ENCODE measurements around the gene PRICKLE3. TPM values are rescaled to one million over a fixed set of nuclear protein-coding genes. Genes with fewer than 3 reads are reported as not detected.
A peak's percentile ranks its signal among the peaks of the same experiment; 100 is the strongest.
"Not testable (repeated sequence)": the region's sequence is repeated elsewhere in the genome, so short reads cannot be mapped to it uniquely, and the experiment has no call there.

Gene PRICKLE3
- polyA plus RNA-seq, 4 donors, result 2.5 to 6.2 (median 4.6) TPM

DNA sequence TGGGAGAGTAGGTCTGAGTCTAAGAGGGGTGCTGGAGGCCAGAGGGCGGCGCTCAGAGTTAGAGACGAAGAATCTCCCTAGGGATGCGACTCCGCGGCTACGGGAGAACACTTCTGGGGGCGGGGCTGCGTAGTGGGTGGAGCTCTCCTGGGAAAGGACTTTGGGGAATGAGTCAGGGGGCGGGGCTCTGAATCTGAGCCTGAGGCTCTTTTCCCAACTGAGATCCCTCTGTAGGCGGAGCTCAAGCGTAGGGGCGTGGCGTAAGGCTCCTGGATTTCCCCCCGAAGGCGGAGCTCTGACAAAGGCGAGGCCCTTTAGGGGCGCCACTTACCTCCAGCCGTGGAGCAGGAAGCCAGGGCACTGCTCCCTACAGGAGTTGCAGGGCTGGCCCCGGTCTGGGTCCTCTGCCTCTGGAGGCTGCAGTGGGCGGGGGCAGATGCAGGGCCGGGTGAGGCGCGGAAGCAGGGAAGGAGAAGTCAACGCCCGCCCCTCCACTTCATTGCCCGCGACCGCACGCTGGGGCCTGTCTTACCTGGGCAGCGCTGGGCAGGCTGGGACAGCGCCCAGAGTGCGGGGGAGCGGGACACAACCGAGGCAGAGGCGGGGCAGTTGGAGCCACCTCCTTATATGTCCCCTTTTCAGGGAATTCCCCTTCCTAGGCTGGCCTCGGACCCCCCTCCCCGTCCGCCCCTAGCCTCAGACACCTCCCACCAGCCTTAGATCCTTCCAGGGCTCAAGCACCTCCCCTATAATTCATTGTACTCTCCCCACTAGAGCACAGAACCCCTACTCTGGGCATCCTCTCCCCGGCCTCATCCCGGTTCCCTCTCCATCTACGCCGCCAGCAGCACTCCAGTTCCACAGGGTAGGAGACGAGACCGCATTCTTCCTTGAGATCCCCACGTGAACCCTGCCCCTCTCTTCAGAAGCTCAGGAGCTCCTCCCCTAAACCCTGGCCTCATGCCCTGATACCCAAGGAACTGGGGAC lies 1.6 kb downstream of the PRICKLE3 start:
- peak; percentile 46 to 73 (median 69) for DNase-seq (ENCODE audit: low read depth in 4 of 4, low spot score in 3 of 4)

DNA sequence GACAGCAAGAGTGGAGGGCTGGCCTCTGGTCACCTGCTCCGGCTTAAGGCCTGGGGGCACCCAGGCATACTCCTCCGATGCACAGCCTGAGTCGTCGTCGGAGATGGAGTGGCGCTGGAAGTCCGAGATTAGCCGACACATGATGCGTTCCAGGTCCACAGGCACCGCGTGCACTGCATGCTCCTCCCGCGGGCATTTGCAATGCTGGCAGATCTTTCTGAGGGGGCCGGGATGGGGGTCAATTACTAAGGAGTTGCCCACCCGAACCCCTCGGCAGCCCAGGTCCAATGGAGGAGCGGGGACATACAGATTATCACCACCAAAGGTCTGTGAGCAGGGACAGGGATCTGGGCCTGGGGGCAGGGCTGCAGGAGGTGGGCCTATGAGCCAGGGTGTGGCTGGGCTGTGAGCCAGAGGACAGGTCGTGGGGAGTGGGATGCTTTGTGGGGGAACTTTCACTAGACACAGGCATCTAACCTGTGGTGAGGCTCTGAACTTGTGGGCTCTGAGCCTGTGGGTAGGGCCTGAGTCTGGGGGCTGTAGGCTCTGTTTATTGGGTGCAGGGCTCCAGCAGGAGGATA lies 2.4 kb downstream of the PRICKLE3 start:
- DNase-seq (ENCODE audit: low read depth in 4 of 4, low spot score in 3 of 4), result no peak

- no peak for DNase-seq (ENCODE audit: low read depth in 4 of 4, low spot score in 3 of 4)
Observed at GRCh38 chrX:49179358-49179757, 6.8 kb downstream of the PRICKLE3 start.

DNA sequence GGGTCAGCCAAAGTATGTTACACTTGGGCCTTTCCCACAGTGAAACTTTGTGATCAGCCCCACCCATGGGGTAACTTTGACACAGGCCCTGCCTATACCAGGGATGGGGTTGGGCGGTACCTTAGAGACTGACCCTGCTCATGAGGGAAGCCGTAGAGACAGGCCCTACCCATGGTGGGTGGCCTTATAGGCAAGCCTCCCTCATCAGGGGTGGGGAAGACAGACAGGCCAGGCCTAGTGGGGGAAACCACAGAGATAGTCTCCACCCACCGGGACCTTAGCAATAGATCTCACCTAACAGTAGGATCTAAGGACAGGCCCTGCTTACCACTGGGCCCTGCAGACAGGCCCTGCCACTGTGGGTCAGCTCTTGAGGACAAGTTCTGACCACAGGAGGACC lies 7.6 kb downstream of the PRICKLE3 start:
- no peak for DNase-seq (ENCODE audit: low read depth in 4 of 4, low spot score in 3 of 4)

DNA sequence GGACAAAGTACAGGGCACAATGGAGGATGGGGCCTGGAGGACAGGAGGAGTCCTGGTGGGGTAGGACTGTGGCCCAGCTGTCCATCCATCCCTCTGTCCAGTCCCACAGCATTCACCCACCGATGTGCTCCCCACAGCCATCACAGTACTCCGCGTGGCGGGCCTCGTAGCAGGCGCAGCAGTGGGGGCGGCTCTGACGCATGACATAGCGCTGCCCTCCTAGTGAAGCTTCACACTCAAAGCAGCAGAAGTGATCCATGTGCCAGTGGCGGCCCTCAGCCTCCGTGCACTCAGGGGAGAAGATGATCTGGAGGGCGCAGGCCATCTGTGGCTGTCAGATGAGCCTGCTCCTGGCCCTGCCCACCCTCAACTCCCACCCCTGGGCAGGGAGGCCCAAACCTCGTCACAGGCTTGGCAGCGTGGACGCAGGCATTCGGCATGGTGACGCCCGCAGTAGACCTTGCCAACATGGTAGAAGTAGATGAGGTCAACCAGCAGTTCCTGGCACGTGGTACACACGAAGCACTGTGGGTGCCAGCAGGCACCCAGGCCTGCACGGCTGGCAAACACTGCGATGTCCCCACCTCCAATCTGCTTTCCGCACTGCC lies 8.2 kb downstream of the PRICKLE3 start:
- DNase-seq (ENCODE audit: low read depth in 4 of 4, low spot score in 3 of 4), result no peak

DNA sequence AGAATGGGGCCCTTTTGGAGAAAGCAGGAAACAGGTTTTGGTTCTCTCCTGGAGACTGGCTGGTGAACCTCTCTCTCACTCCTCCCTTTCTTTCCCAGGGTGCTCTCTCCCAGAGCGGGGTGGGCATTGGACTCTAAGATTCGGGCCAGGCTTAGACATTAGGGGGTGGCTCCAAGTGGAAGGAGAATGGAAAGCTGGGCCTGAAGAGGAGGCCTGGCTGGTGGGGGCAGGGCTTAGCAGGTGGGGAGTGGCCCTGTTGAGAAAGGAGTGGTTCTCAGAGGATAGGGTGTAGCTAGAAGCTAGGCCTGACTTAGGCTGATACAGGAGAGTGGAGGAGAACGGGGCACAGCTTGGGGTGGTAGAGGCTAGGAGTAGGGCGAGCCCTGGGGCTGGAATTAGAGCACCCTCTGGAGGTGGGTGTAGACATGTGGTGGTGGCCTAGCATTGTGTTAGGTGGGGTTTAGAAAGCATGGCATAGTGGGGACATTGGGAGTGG lies 8.8 kb downstream of the PRICKLE3 start:
- DNase-seq (ENCODE audit: low read depth in 4 of 4, low spot score in 3 of 4), result no peak

DNA sequence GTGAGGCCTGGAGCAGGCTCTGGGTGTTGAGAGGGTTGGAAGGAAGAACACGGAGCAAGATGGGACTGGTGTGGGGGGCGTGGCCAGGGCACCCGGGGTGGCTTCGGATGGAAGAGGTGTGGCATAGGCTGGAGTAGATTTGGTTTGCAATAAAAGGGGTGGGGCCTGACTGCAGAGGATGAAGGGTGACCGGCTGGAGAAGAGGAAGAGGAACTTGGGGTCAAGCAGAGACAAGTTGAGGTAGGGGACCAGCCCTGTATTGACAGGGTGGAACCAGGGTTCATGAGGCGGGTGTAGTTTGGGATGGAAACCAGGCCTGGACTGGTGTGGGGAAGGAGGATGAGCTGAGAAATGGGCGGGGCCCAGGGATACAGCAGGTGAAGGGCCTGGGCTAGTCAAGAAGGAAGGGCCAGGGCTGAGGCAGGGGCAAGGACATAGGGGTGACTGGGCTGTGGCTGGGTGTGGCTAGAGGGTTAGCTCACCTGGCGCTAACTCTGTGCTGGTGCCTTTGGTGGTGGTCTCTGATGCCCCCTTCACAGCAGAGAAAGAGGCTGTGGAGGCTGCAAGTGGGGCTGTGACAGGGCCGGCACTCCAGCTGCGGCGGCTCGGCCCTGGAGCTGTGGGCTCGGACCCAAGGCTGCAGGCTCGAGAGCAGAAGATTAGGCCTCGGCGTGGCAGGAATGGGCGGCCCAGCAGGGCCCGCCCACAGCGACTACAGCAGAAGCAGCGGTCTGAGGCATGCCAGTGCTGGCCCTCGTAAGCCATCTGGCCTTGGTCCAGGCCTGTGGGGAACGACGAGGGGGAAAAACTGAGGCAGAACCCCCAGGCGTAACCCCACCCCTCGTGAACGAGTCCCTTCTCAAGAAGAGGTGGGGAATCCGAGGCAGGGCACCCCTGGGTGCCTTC lies 9.5 kb downstream of the PRICKLE3 start:
- no peak for DNase-seq (ENCODE audit: low read depth in 4 of 4, low spot score in 3 of 4)

GRCh38 chrX:49175435-49176274 lies 10.5 kb downstream of the PRICKLE3 start:
- DNase-seq (ENCODE audit: low read depth in 4 of 4, low spot score in 3 of 4), result no peak

GRCh38 chrX:49174723-49175122 lies 11.4 kb downstream of the PRICKLE3 start:
- no peak for DNase-seq (ENCODE audit: low read depth in 4 of 4, low spot score in 3 of 4)

DNA sequence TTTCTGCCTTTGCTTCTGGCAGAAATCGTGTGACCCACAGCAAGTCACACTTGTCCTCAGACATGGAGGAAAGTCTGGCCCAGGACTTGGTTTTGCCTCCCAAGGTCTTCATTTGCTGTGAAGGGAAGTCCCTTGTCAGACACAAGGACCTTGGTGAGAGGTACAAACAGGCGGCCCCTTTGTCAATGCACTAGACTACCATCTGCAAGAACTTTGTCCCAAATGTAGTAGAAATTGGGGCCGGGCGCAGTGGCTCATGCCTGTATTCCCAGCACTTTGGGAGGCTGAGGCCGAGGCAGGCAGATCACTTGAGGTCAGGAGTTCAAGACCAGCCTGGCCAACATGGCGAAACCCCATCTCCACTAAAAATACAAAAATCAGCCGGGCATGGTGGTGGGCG lies 12.6 kb downstream of the PRICKLE3 start:
- DNase-seq (ENCODE audit: low read depth in 4 of 4, low spot score in 3 of 4), result not testable (repeated sequence)

GRCh38 chrX:49172280-49172780 lies 13.8 kb downstream of the PRICKLE3 start:
- no peak for DNase-seq (ENCODE audit: low read depth in 4 of 4, low spot score in 3 of 4)

DNA sequence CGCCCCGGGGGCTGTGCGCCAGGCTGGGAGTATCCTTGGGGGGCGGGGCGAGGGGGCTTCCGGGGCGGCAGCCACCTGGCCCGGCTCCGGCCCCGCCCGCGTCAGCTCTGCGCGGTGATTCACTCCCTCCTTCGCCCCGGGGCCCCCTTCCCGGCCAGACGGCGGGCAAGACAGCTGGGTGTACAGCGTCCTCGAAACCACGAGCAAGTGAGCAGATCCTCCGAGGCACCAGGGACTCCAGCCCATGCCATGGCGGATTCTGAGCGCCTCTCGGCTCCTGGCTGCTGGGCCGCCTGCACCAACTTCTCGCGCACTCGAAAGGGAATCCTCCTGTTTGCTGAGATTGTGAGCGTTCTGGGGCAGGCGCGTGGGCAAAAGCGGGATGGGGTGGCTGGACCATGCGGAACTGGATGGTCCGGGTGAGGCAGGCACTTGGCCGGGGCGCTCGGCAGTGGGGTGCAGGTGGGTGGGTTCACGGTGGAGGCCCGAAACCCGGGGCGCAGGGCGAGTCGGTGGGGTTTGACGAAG lies 14.4 kb downstream of the PRICKLE3 start, which contains the start of gene PLP2:
Gene PLP2 (plus strand): TSS at position 147 of the 528 bp plus-strand sequence. CDS start 103 bp downstream, at position 250.
- DNase-seq (ENCODE audit: low read depth in 4 of 4, low spot score in 3 of 4), result no peak

- no peak for DNase-seq (ENCODE audit: low read depth in 4 of 4, low spot score in 3 of 4)
Observed at GRCh38 chrX:49167740-49168108, 18.4 kb downstream of the PRICKLE3 start.

- no peak for DNase-seq (ENCODE audit: low read depth in 4 of 4, low spot score in 3 of 4)
Observed at GRCh38 chrX:49166914-49167739, 19.0 kb downstream of the PRICKLE3 start.

DNA sequence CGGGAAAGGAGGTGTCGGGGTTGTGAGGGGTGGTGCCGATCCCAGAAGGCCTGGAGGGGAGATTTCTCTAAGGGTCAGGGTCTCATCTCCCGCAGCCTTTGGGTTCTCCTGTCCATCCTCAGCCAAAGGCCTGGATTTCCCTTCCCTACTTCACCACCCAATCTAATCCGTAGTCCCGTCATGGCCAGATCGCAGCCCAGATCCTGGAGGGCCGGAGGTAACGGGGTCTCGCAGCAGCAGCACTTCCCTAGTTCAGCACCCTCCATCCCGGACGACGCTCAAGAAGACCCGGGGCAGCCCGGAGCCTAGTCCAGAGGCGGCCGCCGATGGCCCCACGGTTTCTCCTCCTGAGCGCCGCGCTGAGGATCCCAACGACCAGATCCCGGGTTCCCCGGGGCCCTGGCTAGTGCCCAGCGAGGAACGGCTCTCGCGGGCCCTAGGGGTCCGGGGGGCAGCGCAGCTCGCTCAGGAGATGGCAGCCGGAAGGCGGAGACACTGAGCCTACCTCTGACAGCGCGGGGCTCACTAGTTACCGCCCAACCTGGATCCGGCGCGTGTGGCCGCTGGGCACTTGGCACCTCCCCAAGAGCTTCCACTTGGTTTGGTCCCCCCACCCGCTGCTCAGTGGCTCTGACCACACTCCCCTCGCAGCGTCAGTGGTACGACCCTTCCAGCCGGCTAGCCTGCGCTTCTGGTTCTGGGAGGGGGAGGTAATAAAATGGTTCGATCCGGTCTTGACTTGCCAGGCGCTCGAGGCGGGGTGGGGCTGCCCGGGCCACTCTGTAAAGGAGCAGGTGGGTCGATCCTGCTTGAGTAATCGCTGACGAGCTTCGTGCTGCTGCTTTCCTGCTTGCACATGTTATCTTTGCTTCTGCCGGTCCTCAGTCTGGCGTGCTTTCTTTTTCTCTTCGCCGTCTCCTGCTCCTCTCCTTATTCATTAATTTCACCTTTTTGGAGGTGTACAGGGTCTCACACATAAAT lies 20.0 kb downstream of the PRICKLE3 start:
- peak; percentile 68 to 76 (median 70) for DNase-seq (ENCODE audit: low read depth in 4 of 4, low spot score in 3 of 4)

- DNase-seq (ENCODE audit: low read depth in 4 of 4, low spot score in 3 of 4), result no peak
Observed at GRCh38 chrX:49164589-49165360, 21.4 kb downstream of the PRICKLE3 start.
